GM23338 (cell line): ENCODE results near the gene SNRNP48. TPM values are rescaled to one million over a fixed set of nuclear protein-coding genes. Genes with fewer than 3 reads are reported as not detected.

ENCODE experiments used
- ATAC-seq: fragments of 200-7000 bp; cut with Tn5 transposase; 3 replicates; pipeline ENCODE4 v1.9.1; 2020
- DNase-seq: peaks from one replicate; pipeline ENCODE4 v3.0.0-alpha.2; 2015; ENCODE audit warnings: low spot score
- H2AFZ ChIP-seq: fragments of 200-600 bp; sonication (generic); 2 replicates; pipeline ENCODE4 v1.8.0; 2016; ENCODE audit warnings: antibody characterized with exemption, mild to moderate bottlenecking, moderate library complexity
- H3F3A ChIP-seq: fragments of 200-600 bp; sonication (generic); replicated peaks from 2 replicates; pipeline ENCODE4 v1.8.0; 2017; ENCODE audit warnings: antibody characterized with exemption, mixed run types, low read depth
- H3K27ac ChIP-seq: fragments of 200-600 bp; sonication (generic); 2 replicates; pipeline ENCODE4 v1.6.1; 2016; ENCODE audit warnings: low read depth
- H3K27me3 ChIP-seq: fragments of 200-600 bp; sonication (generic); 2 replicates; pipeline ENCODE4 v1.8.0; 2016; ENCODE audit warnings: mild to moderate bottlenecking, mixed run types, moderate library complexity; ENCODE audit not compliant: insufficient read depth
- H3K36me3 ChIP-seq: fragments of 200-600 bp; sonication (generic); 2 replicates; pipeline ENCODE4 v1.8.0; 2016; ENCODE audit warnings: mild to moderate bottlenecking; ENCODE audit not compliant: insufficient read depth
- H3K4me1 ChIP-seq: fragments of 200-600 bp; sonication (generic); 2 replicates; pipeline ENCODE4 v1.8.0; 2016; ENCODE audit warnings: mild to moderate bottlenecking, moderate library complexity; ENCODE audit not compliant: insufficient read depth
- H3K4me2 ChIP-seq: fragments of 200-600 bp; sonication (generic); 2 replicates; pipeline ENCODE4 v1.7.1; 2017; ENCODE audit warnings: mixed run types
- H3K4me3 ChIP-seq: fragments of 200-600 bp; sonication (generic); 2 replicates; pipeline ENCODE4 v1.6.1; 2016; ENCODE audit warnings: mixed run types
- H3K79me2 ChIP-seq: fragments of 200-600 bp; sonication (generic); replicated peaks from 2 replicates; pipeline ENCODE4 v1.8.0; 2017; ENCODE audit warnings: mild to moderate bottlenecking; ENCODE audit not compliant: insufficient read depth
- H3K9me2 ChIP-seq: fragments of 200-600 bp; sonication (generic); 2 replicates; pipeline ENCODE4 v1.8.0; 2017; ENCODE audit not compliant: insufficient read depth
- H4K20me1 ChIP-seq: fragments of 200-600 bp; sonication (generic); replicated peaks from 2 replicates; pipeline ENCODE4 v1.8.0; 2017; ENCODE audit warnings: mild to moderate bottlenecking; ENCODE audit not compliant: insufficient read depth
- H3K27ac Mint-ChIP-seq: 2 replicates; pipeline ENCODE4 v1.8.0; 2020; ENCODE audit warnings: inconsistent platforms, mild to moderate bottlenecking, moderate library complexity, mixed read lengths
- H3K27me3 Mint-ChIP-seq: 3 replicates; pipeline ENCODE4 v1.8.0; 2022; ENCODE audit warnings: low read depth, mild to moderate bottlenecking, moderate library complexity, mixed read lengths, inconsistent platforms; ENCODE audit not compliant: insufficient read depth, poor library complexity
- H3K36me3 Mint-ChIP-seq: 3 replicates; pipeline ENCODE4 v1.8.0; 2021; ENCODE audit warnings: low read depth, mild to moderate bottlenecking, inconsistent platforms, moderate library complexity, mixed read lengths
- H3K4me1 Mint-ChIP-seq: 3 replicates; pipeline ENCODE4 v1.8.0; 2020; ENCODE audit warnings: mild to moderate bottlenecking, inconsistent platforms, mixed read lengths
- H3K4me3 Mint-ChIP-seq: 3 replicates; pipeline ENCODE4 v1.8.0; 2021; ENCODE audit warnings: moderate library complexity, mild to moderate bottlenecking, inconsistent platforms, mixed read lengths
- H3K9me3 Mint-ChIP-seq: 3 replicates; pipeline ENCODE4 v1.8.0; 2020; ENCODE audit warnings: moderate library complexity, mild to moderate bottlenecking, inconsistent platforms, mixed read lengths
- CREB1 ChIP-seq: fragments of 250-450 bp; sonication (Bioruptor Pico); IDR thresholded peaks from 2 replicates; pipeline ENCODE4 v1.5.0; 2020; ENCODE audit warnings: low read depth, mild to moderate bottlenecking, moderate library complexity
- CTCF ChIP-seq, 2 experiments: fragments of 200-600 bp in 1 of 2; sonication (generic) in 1 of 2; conservative IDR thresholded peaks; 2 replicates each; pipeline versions ENCODE4 v1.5.1 to v1.6.1; 2016 to 2017; ENCODE audit warnings: antibody characterized with exemption in 2 of 2, low read depth in 2 of 2, mild to moderate bottlenecking in 2 of 2, moderate library complexity in 1 of 2
- ETS1 ChIP-seq: IDR thresholded peaks from 2 replicates; pipeline ENCODE4 v1.6.1; 2016; ENCODE audit warnings: antibody characterized with exemption
- EZH2 ChIP-seq: fragments of 200-600 bp; sonication (generic); IDR thresholded peaks from one replicate; pipeline ENCODE4 v1.8.0; 2017; ENCODE audit warnings: antibody characterized with exemption, mild to moderate bottlenecking, low read depth; ENCODE audit not compliant: unreplicated experiment
- JUNB ChIP-seq: IDR thresholded peaks from one replicate; pipeline ENCODE4 v1.6.1; 2016; ENCODE audit warnings: antibody characterized with exemption; ENCODE audit not compliant: unreplicated experiment
- REST ChIP-seq: IDR thresholded peaks from one replicate; pipeline ENCODE4 v1.6.1; 2018; ENCODE audit warnings: antibody characterized with exemption; ENCODE audit not compliant: unreplicated experiment
- STAT1 ChIP-seq: IDR thresholded peaks from one replicate; pipeline ENCODE4 v1.6.1; 2016; ENCODE audit warnings: antibody characterized with exemption; ENCODE audit not compliant: unreplicated experiment
- ZNF331 ChIP-seq: fragments of 250-450 bp; sonication (Bioruptor Pico); IDR thresholded peaks from 2 replicates; pipeline ENCODE4 v1.5.0; 2020; ENCODE audit warnings: low read depth, mild to moderate bottlenecking, moderate library complexity
- ZNF462 ChIP-seq: fragments of 250-450 bp; sonication (Bioruptor Pico); IDR thresholded peaks from 2 replicates; pipeline ENCODE4 v1.5.0; 2020; ENCODE audit warnings: mild to moderate bottlenecking, moderate library complexity
- polyA plus RNA-seq: library from polyadenylated mRNA; unstranded; fragments of >200 nt; fragmentation: Nextera tagmentation; extraction: Ambion mirVana; gene quantifications from 2 replicates; pipeline ENCODE4 v1.2.1, GENCODE V29; 2016
- total RNA-seq: library from RNA; depleted of rRNA; stranded (reverse); fragments of >200 nt; shearing (Covaris generic); gene quantifications from 2 replicates; pipeline ENCODE4 v1.2.3, GENCODE V29; 2014

SNRNP48 gene
- total and polyA plus RNA-seq, 2 experiments from 2014 or later, result 17.2 to 23.9 TPM

- Histone ChIP-seq H3K36me3 (peaks cover 23% of the 10 kb centered on the region), H3F3A (no peaks in the 10 kb centered on the region), H3K27me3 (no peaks in the 10 kb centered on the region), H4K20me1 (no peaks in the 10 kb centered on the region; the same call in 1 of the 2 replicates), H3K9me2 (no peaks in the 10 kb centered on the region), H3K4me3 (no peak overlapping the region), H3K4me2 (no peak overlapping the region), H2AFZ (no peak overlapping the region), H3K4me1 (no peaks in the 10 kb centered on the region), H3K27ac (no peak overlapping the region), H3K79me2 (no peaks in the 10 kb centered on the region)
- Mint-ChIP-seq H3K4me3 (no peak overlapping the region), H3K9me3 (no peaks in the 10 kb centered on the region), H3K36me3 (peaks cover 36% of the 10 kb centered on the region), H3K27ac (no peak overlapping the region), H3K27me3 (no peaks in the 10 kb centered on the region), H3K4me1 (no peaks in the 10 kb centered on the region)
- TF ChIP-seq EZH2, result no peak
- no peak for TF ChIP-seq REST
- TF ChIP-seq ZNF331, result no peak
- TF ChIP-seq ZNF462 (CRISPR knock-in tag), result no peak
- no peak for TF ChIP-seq CTCF (conservative IDR thresholded peaks at IDR 0.05; ENCODE audit: low read depth in 2 of 2)
- no peak for TF ChIP-seq STAT1
- TF ChIP-seq JUNB, result no peak
- TF ChIP-seq CREB1 (CRISPR knock-in tag), result no peak
- no peak for TF ChIP-seq ETS1
- no peak for ATAC-seq
- no peak for DNase-seq
These were observed 11.1 kb upstream of the SNRNP48 start for GRCh38 chr6:7578931-7579330.
